Pancreas (tissue), 10 donors: ENCODE data around the gene MYLK. TPM values are rescaled to one million over a fixed set of nuclear protein-coding genes. Genes with fewer than 3 reads are reported as not detected.
A peak's percentile ranks its signal among the peaks of the same experiment; 100 is the strongest.

ENCODE experiments used
- ATAC-seq, 4 donors: fragments of 200-7000 bp; cut with Tn5 transposase; one replicate each; pipeline versions ENCODE4 v1.8.0 to v1.9.1; 2020; ENCODE audit warnings: mild to moderate bottlenecking in 4 of 4, moderate library complexity in 4 of 4
- DNase-seq, 6 donors: peaks; one replicate each; pipeline ENCODE4 v3.0.0-alpha.2; 2020
- FAIRE-seq: peaks from 2 replicates; lab custom pipeline; 2012; peaks lifted over from hg19 to GRCh38; lab: Jason Lieb, UNC
- H3K27ac ChIP-seq, 4 donors: fragments of 200-600 bp; sonication (generic); 1 replicate in 3 of 4; 2 replicates in 1 of 4; pipeline versions ENCODE4 v1.5.0 to v1.8.0; 2020
- H3K27me3 ChIP-seq, 4 donors: fragments of 200-600 bp; one replicate each; pipeline ENCODE4 v1.8.0; 2021
- H3K36me3 ChIP-seq, 3 donors: fragments of 200-600 bp; sonication (generic) in 1 of 3; one replicate each; pipeline versions ENCODE4 v1.5.0 to v1.8.0; 2020 to 2021
- H3K4me1 ChIP-seq, 3 donors: fragments of 200-600 bp; one replicate each; pipeline ENCODE4 v1.8.0; 2021
- H3K4me3 ChIP-seq, 4 donors: fragments of 200-600 bp; sonication (generic) in 2 of 4; one replicate each; pipeline versions ENCODE4 v1.5.0 to v1.8.0; 2020 to 2021
- H3K9me3 ChIP-seq, 4 donors: fragments of 200-600 bp; one replicate each; pipeline ENCODE4 v1.8.0; 2021
- CTCF ChIP-seq, 4 donors: fragments of 200-600 bp; sonication (generic) in 3 of 4; IDR thresholded peaks; one replicate each; pipeline versions ENCODE4 v1.5.0 to v1.8.0; 2021; ENCODE audit warnings: antibody characterized with exemption in 4 of 4
- WGBS, 2 donors: extraction: QIAGEN DNeasy Blood & Tissue Kit; methylation state at CpG; one replicate each; pipeline ENCODE4 v1.1.7; 2013; 5-methylcytosine and 5-hydroxymethylcytosine counted together
- intact Hi-C, 3 donors: fragments of 100-400 bp; cut with DNase I; formaldehyde crosslinking; loops; one replicate each; pipeline versions ENCODE4 v1.11.1 to v1.14.2; 2022
- polyA plus RNA-seq, 2 donors: library from polyadenylated mRNA; stranded (reverse); fragments of 200-250 nt; gene quantifications; one replicate each; pipeline ENCODE4 v1.2.3, GENCODE V29; 2013
- total RNA-seq, 6 donors: library from RNA; stranded (reverse); fragmentation: NEBNext Ultra II Directional in 4 of 6; extraction: Animal tissue kit (Norgen Biotek cat#: 25700) in 4 of 6; gene quantifications; one replicate each; pipeline versions ENCODE4 v1.2.1 to v1.2.4, GENCODE V29; 2021 to 2023
- donor health status: healthy with polysubstance abuse.
- donor health status: DM: no; HTN: no; CAD: no; lungs with moderate emphysema.
- donor health status: DM: no; HTN: no; CAD: no.
- donor health status: control.
- donor health status: control.
- donor health status: Bipolar disorder and iron deficiency.
- donor health status: DM: yes; HTN: yes; CAD: no.
- donor health status: DM: no; HTN: no; CAD: no.
- donor health status: DM: no; HTN: no; CAD: no.
- donor health status: DM: yes; HTN: yes; CAD: no.

Gene MYLK
- total and polyA plus RNA-seq, 8 donors, result 3.1 to 12.0 (median 6.7) TPM

GRCh38 chr3:123634149-123635051 is 249.7 kb downstream of the MYLK start:
- Histone ChIP-seq H3K9me3 (no peaks in the 10 kb centered on the region), H3K27ac (no peak overlapping the region), H3K36me3 (no peaks in the 10 kb centered on the region), H3K4me3 (no peak overlapping the region), H3K4me1 (peaks cover 8 to 20% (median 16%) of the 10 kb centered on the region in 3 donors), H3K27me3 (no peaks in the 10 kb centered on the region)
- intact Hi-C loops, result no loop called here
- DNase-seq (no peak), ATAC-seq (no peak), FAIRE-seq (no peak)
- no peak for TF ChIP-seq CTCF (IDR thresholded peaks at IDR 0.05)
- 82 to 88% methylated on average over 15 of the region's 15 CpGs for WGBS, 2 donors

DNA sequence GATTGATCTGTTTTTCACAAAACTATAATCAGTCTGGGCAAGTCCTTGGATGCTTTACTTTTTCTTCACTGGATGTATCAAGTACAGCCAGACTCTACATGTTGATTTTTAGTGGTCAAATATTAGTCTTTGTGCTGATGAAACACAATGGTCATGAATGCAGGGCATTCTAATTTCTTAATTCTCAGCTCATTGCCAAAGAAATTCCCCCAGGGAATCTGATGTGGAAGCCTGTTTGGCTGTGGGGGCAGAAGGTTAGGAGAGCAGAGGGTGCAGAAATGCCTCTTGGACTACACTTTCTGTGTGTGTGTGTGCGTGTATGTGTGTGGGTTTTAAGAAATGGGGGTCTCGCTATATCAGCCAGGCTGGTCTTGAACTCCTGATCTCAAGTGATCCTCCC is 250.6 kb downstream of the MYLK start:
- Histone ChIP-seq H3K27me3 (no peaks in the 10 kb centered on the region), H3K36me3 (no peaks in the 10 kb centered on the region), H3K4me3 (no peak overlapping the region), H3K9me3 (no peaks in the 10 kb centered on the region), H3K4me1 (peaks cover 8 to 20% (median 16%) of the 10 kb centered on the region in 3 donors), H3K27ac (no peak overlapping the region)
- ATAC-seq (no peak), DNase-seq (no peak), FAIRE-seq (no peak)
- WGBS, 2 donors, result 76 to 82% methylated on average over 2 of the region's 2 CpGs
- intact Hi-C loops, result no loop called here
- TF ChIP-seq CTCF (IDR thresholded peaks at IDR 0.05), result no peak

GRCh38 chr3:123632161-123632655 is 251.9 kb downstream of the MYLK start:
- TF ChIP-seq CTCF (IDR thresholded peaks at IDR 0.05), result no peak
- no peak overlapping the region for H3K27ac ChIP-seq

GRCh38 chr3:123629747-123630047 is 254.4 kb downstream of the MYLK start:
- H3K4me1 ChIP-seq, result peaks cover 5 to 10% (median 10%) of the 10 kb centered on the region in 3 donors
- no peaks in the 10 kb centered on the region for H3K36me3 ChIP-seq
- FAIRE-seq (no peak), ATAC-seq (no peak), DNase-seq (no peak)
- H3K27ac ChIP-seq, result no peak overlapping the region
- WGBS, 2 donors, result 83 to 90% methylated on average over 4 of the region's 4 CpGs
- intact Hi-C loops, result no loop called here
- no peaks in the 10 kb centered on the region for H3K9me3 ChIP-seq
- H3K4me3 ChIP-seq, result no peak overlapping the region
- no peak for TF ChIP-seq CTCF (IDR thresholded peaks at IDR 0.05)
- H3K27me3 ChIP-seq, result no peaks in the 10 kb centered on the region

More at GRCh38 chr3:123632161-123632655, 251.9 kb downstream of the MYLK start:
- no peaks in the 10 kb centered on the region for H3K36me3 ChIP-seq
- intact Hi-C loops, result no loop called here
- H3K4me3 ChIP-seq, result no peak overlapping the region
- peaks cover 8 to 20% (median 15%) of the 10 kb centered on the region in 3 donors for H3K4me1 ChIP-seq
- no peaks in the 10 kb centered on the region for H3K9me3 ChIP-seq
- DNase-seq (no peak), ATAC-seq (no peak), FAIRE-seq (peak; percentile 41)
- no peaks in the 10 kb centered on the region for H3K27me3 ChIP-seq
- 42 to 44% methylated on average over 6 of the region's 6 CpGs for WGBS, 2 donors
